Right lobe of liver (tissue), 4 donors: ENCODE measurements around the gene LMO4.

Experiments used
- CTCF ChIP-seq, 4 donors: fragments of 200-600 bp in 3 of 4; fragments of 450-650 bp in 1 of 4; IDR thresholded peaks; one replicate each; pipeline versions ENCODE4 v1.5.1 to v1.8.0; 2016 to 2022; ENCODE audit warnings: antibody characterized with exemption in 4 of 4, mild to moderate bottlenecking in 2 of 4
- POLR2A ChIP-seq: fragments of 450-650 bp; IDR thresholded peaks from one replicate; pipeline ENCODE4 v1.6.1; 2017; ENCODE audit warnings: antibody characterized with exemption, mild to moderate bottlenecking
- donor health status: DM: no; HTN: no; CAD: no.
- donor health status: DM: no; HTN: no; CAD: no.
- donor health status: DM: no; HTN: yes; CAD: no.

- TF ChIP-seq CTCF (IDR thresholded peaks at IDR 0.05) (no peak), POLR2A (no peak)
Observed at GRCh38 chr1:87318806-87319205, 9.9 kb upstream of the LMO4 start.
